SK-N-SH treated with all-trans-retinoic acid at 6 μM for 48 hours (cell line): Measurements from ENCODE around the gene FTH1.

ENCODE experiments used
- ARNTL ChIP-seq: fragments of 450-650 bp; formaldehyde crosslinking; IDR thresholded peaks from 2 replicates; pipeline ENCODE4 v1.5.0; 2020; ENCODE audit warnings: low read depth, mild to moderate bottlenecking, moderate library complexity, borderline replicate concordance
- BACH2 ChIP-seq: fragments of 250-450 bp; sonication (Bioruptor Pico); IDR thresholded peaks from 2 replicates; pipeline ENCODE4 v1.9.0; 2021; ENCODE audit warnings: mild to moderate bottlenecking, borderline replicate concordance
- CREB5 ChIP-seq: fragments of 250-450 bp; sonication (Bioruptor Pico); IDR thresholded peaks from 2 replicates; pipeline ENCODE4 v1.5.1; 2020; ENCODE audit warnings: low read depth, mild to moderate bottlenecking, moderate library complexity
- CSDC2 ChIP-seq: fragments of 250-450 bp; sonication (Bioruptor Pico); IDR thresholded peaks from 2 replicates; pipeline ENCODE4 v1.5.0; 2020; ENCODE audit warnings: mild to moderate bottlenecking, moderate library complexity
- GLIS3 ChIP-seq: fragments of 250-450 bp; sonication (Bioruptor Pico); IDR thresholded peaks from 2 replicates; pipeline ENCODE4 v1.5.0; 2020; ENCODE audit warnings: mild to moderate bottlenecking, moderate library complexity
- ISL1 ChIP-seq: fragments of 250-450 bp; sonication (Bioruptor Pico); IDR thresholded peaks from 2 replicates; pipeline ENCODE4 v2.1.2; 2022; ENCODE audit warnings: mild to moderate bottlenecking, moderate library complexity
- SNAI2 ChIP-seq: fragments of 250-450 bp; sonication (Bioruptor Pico); IDR thresholded peaks from 2 replicates; pipeline ENCODE4 v1.5.0; 2020; ENCODE audit warnings: mild to moderate bottlenecking, moderate library complexity
- ZFP3 ChIP-seq: fragments of 250-450 bp; sonication (Bioruptor Pico); IDR thresholded peaks from 2 replicates; pipeline ENCODE4 v1.5.0; 2020; ENCODE audit warnings: mild to moderate bottlenecking, moderate library complexity
- ZFP30 ChIP-seq: fragments of 450-650 bp; formaldehyde crosslinking; IDR thresholded peaks from 2 replicates; pipeline ENCODE4 v1.5.0; 2022; ENCODE audit warnings: mild to moderate bottlenecking, moderate library complexity
- TF ChIP-seq, protein P1 (sequence below): fragments of 250-450 bp; sonication (Bioruptor Pico); IDR thresholded peaks from 2 replicates; pipeline ENCODE4 v1.8.0; 2020; ENCODE audit warnings: mild to moderate bottlenecking, moderate library complexity, borderline replicate concordance

DNA sequence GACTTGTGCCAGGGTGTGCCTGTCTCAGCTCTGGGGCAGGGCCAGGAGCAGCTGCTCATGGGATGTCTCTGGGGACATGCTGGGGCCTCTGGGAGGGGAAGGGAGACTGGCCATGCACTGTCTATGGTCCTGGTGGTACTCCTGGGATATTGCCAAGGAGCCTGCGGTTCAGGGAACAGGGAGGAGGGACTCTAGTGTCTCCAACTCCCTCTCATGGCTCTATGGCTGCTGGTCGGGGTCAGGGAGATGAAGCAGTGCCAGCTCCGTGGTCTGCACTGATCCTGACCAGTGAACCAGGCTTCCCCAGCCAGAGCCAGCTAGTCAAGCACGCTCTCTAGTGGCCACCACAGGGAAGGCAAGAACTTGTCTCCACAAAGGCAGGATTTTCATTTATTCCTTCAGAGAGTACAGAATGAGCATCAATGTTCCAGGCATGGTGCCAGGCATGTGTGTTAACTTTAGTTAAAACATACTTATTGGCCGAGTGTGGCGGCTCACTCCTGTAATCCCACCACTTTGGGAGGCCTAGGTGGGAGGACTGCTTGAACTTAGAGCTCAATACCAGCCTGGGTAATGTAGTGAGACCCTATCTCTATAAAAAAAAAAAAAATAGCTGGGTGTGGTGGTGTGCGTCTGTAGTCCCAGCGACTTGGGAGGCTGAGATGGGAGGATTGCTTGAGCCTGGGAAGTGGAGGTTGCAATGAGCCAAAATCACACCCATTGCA, 19.8 kb downstream of the FTH1 start:
- TF ChIP-seq BACH2 (CRISPR knock-in tag): no peak
- TF ChIP-seq CSDC2: no peak
- TF ChIP-seq, protein P1, sequence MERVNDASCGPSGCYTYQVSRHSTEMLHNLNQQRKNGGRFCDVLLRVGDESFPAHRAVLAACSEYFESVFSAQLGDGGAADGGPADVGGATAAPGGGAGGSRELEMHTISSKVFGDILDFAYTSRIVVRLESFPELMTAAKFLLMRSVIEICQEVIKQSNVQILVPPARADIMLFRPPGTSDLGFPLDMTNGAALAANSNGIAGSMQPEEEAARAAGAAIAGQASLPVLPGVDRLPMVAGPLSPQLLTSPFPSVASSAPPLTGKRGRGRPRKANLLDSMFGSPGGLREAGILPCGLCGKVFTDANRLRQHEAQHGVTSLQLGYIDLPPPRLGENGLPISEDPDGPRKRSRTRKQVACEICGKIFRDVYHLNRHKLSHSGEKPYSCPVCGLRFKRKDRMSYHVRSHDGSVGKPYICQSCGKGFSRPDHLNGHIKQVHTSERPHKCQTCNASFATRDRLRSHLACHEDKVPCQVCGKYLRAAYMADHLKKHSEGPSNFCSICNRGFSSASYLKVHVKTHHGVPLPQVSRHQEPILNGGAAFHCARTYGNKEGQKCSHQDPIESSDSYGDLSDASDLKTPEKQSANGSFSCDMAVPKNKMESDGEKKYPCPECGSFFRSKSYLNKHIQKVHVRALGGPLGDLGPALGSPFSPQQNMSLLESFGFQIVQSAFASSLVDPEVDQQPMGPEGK (CRISPR knock-in tag): no peak
- TF ChIP-seq ARNTL (CRISPR knock-in tag): no peak
- TF ChIP-seq SNAI2: no peak
- TF ChIP-seq ZFP30 (CRISPR knock-in tag): no peak
- TF ChIP-seq ZFP3 (CRISPR knock-in tag): no peak
- TF ChIP-seq ISL1: no peak
- TF ChIP-seq CREB5 (CRISPR knock-in tag): no peak
- TF ChIP-seq GLIS3 (CRISPR knock-in tag): no peak
